Measurements from ENCODE around the gene CLK2. TPM values are rescaled to one million over a fixed set of nuclear protein-coding genes. Genes with fewer than 3 reads are reported as not detected.
"Not testable (repeated sequence)": the region's sequence is repeated elsewhere in the genome, so short reads cannot be mapped to it uniquely, and the experiment has no call there.

CLK2 gene
- total and polyA plus RNA-seq, 4 donors = 8.3 to 28.2 (median 14.8) TPM

DNA sequence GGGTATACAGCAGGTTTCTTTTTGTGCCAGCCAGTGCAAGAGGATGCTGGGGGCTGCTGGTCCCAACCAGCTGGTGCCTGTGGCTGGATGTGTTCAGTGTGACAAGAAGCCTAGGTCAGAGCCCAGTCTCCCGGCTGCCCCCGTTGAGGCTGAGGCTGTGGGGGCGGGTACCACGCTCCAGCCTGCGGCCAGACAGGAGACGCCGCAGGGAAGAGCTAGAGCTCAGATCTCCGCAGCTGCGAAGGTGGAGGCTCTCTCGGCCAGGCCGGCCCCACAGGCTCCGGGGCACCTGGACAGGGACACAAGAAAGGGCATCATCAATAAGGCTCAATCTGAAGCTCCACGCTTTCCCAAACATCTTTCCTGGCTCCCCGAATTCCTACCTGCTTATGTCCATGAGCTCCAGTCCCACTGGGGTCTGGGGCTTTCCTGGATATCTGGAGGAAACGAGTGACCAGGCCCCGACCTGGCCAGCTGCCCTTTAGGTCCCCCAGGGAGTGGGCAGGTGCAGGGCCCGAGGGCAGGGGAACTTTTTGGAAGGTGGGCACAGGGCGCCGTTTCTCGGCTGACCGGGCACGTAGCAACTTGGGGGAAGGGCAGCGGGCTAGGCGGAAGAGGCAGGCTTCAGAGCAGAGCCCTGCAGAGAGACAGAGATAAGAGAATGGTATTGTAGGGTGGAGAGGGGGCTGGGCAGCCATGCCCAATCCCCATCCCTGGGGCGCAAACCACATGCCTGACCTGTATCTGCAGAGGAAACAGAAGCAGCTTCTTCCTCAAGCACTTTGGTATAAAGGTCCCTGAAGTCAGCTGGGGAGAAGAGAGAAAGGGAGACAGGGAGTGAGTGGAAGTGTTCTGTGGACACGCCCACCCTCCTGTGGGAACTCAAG is 25.4 kb downstream of the CLK2 start (continued):
- TF ChIP-seq, protein P1, sequence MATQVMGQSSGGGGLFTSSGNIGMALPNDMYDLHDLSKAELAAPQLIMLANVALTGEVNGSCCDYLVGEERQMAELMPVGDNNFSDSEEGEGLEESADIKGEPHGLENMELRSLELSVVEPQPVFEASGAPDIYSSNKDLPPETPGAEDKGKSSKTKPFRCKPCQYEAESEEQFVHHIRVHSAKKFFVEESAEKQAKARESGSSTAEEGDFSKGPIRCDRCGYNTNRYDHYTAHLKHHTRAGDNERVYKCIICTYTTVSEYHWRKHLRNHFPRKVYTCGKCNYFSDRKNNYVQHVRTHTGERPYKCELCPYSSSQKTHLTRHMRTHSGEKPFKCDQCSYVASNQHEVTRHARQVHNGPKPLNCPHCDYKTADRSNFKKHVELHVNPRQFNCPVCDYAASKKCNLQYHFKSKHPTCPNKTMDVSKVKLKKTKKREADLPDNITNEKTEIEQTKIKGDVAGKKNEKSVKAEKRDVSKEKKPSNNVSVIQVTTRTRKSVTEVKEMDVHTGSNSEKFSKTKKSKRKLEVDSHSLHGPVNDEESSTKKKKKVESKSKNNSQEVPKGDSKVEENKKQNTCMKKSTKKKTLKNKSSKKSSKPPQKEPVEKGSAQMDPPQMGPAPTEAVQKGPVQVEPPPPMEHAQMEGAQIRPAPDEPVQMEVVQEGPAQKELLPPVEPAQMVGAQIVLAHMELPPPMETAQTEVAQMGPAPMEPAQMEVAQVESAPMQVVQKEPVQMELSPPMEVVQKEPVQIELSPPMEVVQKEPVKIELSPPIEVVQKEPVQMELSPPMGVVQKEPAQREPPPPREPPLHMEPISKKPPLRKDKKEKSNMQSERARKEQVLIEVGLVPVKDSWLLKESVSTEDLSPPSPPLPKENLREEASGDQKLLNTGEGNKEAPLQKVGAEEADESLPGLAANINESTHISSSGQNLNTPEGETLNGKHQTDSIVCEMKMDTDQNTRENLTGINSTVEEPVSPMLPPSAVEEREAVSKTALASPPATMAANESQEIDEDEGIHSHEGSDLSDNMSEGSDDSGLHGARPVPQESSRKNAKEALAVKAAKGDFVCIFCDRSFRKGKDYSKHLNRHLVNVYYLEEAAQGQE (IDR thresholded peaks at IDR 0.05) = no peak
- no peak for TF ChIP-seq RAD21 (IDR thresholded peaks at IDR 0.05)
- TF ChIP-seq NR2F2 (IDR thresholded peaks at IDR 0.05) = no peak
- TF ChIP-seq, protein P2, sequence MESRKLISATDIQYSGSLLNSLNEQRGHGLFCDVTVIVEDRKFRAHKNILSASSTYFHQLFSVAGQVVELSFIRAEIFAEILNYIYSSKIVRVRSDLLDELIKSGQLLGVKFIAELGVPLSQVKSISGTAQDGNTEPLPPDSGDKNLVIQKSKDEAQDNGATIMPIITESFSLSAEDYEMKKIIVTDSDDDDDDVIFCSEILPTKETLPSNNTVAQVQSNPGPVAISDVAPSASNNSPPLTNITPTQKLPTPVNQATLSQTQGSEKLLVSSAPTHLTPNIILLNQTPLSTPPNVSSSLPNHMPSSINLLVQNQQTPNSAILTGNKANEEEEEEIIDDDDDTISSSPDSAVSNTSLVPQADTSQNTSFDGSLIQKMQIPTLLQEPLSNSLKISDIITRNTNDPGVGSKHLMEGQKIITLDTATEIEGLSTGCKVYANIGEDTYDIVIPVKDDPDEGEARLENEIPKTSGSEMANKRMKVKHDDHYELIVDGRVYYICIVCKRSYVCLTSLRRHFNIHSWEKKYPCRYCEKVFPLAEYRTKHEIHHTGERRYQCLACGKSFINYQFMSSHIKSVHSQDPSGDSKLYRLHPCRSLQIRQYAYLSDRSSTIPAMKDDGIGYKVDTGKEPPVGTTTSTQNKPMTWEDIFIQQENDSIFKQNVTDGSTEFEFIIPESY (IDR thresholded peaks at IDR 0.05) = no peak

DNA sequence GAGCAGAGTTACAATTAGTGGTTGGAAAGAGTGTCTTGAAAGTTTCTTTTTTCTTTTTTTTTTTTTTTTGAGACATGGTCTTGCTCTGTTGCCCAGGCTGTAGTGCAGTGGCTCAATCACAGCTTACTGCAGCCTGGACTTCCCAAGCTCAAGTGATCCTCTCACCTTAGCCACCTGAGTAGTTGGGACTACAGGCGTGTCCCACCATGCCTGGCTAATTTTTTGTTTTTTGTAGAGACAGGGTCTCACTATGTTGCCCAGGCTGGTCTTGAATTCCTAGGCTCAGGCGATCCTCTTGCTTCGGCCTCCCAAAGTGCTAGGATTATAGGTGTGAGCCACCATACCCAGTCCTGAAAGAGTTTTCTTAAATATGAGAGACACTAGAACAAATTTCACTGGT is 26.5 kb downstream of the CLK2 start:
- not testable (repeated sequence) for H3K36me3 ChIP-seq (ENCODE audit: control insufficient read depth in 4 of 4, insufficient read depth in 3 of 4, low read depth in 1 of 4, low read length in 3 of 4); H3K27me3 ChIP-seq (ENCODE audit: control insufficient read depth in 4 of 4, insufficient read depth in 4 of 4, low read length in 3 of 4); H3K9ac ChIP-seq (ENCODE audit: low read depth in 1 of 2, low read length in 2 of 2); H3K9me3 ChIP-seq (ENCODE audit: control insufficient read depth in 4 of 4, low read length in 3 of 4); H3K27ac ChIP-seq (ENCODE audit: low read depth in 1 of 2, low read length in 2 of 2); DNase-seq (ENCODE audit: low spot score); H3K4me3 ChIP-seq (ENCODE audit: low read depth in 1 of 3, low read length in 3 of 3)
- 97% methylated on average over 3 of the region's 3 CpGs for WGBS
- peaks cover 0 to 27% (median 19%) of the 10 kb centered on the region in 4 donors for H3K4me1 ChIP-seq (ENCODE audit: control insufficient read depth in 4 of 4, insufficient read depth in 4 of 4, low read length in 3 of 4)

DNA sequence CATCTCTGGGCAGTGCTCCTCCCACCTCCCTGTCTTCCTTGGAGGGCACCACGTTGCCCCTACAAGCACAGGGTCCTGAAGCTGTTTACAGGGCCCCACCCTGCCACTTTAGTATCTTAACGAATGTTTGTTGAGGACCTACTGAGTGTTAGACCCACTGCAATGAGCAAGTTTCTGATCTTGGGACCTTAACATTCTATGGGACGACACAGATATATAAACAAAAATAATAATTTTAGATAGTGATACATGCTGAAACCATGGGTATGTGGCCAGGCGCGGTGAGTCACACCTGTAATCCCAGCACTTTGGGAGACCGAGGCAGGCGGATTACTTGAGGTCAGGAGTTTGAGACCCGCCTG is 28.2 kb downstream of the CLK2 start:
- Histone ChIP-seq H3K36me3 (ENCODE audit: control insufficient read depth in 4 of 4, insufficient read depth in 3 of 4, low read depth in 1 of 4, low read length in 3 of 4) (peaks cover 0 to 1% (median 0%) of the 10 kb centered on the region in 4 donors), H3K4me3 (ENCODE audit: low read depth in 1 of 3, low read length in 3 of 3) (peak overlapping the region; percentile 70 to 96 (median 82)), H3K9me3 (ENCODE audit: control insufficient read depth in 4 of 4, low read length in 3 of 4) (no peaks in the 10 kb centered on the region), H3K27me3 (ENCODE audit: control insufficient read depth in 4 of 4, insufficient read depth in 4 of 4, low read length in 3 of 4) (no peaks in the 10 kb centered on the region), H3K27ac (ENCODE audit: low read depth in 1 of 2, low read length in 2 of 2) (peak overlapping the region; percentile 89 to 91), H3K4me1 (ENCODE audit: control insufficient read depth in 4 of 4, insufficient read depth in 4 of 4, low read length in 3 of 4) (peaks cover 1 to 27% (median 21%) of the 10 kb centered on the region in 4 donors), H3K9ac (ENCODE audit: low read depth in 1 of 2, low read length in 2 of 2) (peak overlapping the region in 1 of 2 donors; percentile 36)
- TF ChIP-seq HNF4A (conservative IDR thresholded peaks at IDR 0.05) = no peak
- TF ChIP-seq HNF4G (IDR thresholded peaks at IDR 0.05) = no peak
- TF ChIP-seq, protein P3, sequence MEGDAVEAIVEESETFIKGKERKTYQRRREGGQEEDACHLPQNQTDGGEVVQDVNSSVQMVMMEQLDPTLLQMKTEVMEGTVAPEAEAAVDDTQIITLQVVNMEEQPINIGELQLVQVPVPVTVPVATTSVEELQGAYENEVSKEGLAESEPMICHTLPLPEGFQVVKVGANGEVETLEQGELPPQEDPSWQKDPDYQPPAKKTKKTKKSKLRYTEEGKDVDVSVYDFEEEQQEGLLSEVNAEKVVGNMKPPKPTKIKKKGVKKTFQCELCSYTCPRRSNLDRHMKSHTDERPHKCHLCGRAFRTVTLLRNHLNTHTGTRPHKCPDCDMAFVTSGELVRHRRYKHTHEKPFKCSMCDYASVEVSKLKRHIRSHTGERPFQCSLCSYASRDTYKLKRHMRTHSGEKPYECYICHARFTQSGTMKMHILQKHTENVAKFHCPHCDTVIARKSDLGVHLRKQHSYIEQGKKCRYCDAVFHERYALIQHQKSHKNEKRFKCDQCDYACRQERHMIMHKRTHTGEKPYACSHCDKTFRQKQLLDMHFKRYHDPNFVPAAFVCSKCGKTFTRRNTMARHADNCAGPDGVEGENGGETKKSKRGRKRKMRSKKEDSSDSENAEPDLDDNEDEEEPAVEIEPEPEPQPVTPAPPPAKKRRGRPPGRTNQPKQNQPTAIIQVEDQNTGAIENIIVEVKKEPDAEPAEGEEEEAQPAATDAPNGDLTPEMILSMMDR (IDR thresholded peaks at IDR 0.05; ENCODE audit: low read depth, low read length, missing input control) = no peak
- TF ChIP-seq JUND (IDR thresholded peaks at IDR 0.05) = no peak
- TF ChIP-seq, protein P4, sequence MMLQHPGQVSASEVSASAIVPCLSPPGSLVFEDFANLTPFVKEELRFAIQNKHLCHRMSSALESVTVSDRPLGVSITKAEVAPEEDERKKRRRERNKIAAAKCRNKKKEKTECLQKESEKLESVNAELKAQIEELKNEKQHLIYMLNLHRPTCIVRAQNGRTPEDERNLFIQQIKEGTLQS (IDR thresholded peaks at IDR 0.05) = no peak
- no peak for TF ChIP-seq FOXA2 (IDR thresholded peaks at IDR 0.05)
- TF ChIP-seq SP1 (IDR thresholded peaks at IDR 0.05) = no peak
- TF ChIP-seq GABPA (IDR thresholded peaks at IDR 0.05 in 1 of 2, conservative IDR thresholded peaks at IDR 0.05 in 1 of 2) = no peak
- TF ChIP-seq, protein P5, sequence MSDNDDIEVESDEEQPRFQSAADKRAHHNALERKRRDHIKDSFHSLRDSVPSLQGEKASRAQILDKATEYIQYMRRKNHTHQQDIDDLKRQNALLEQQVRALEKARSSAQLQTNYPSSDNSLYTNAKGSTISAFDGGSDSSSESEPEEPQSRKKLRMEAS (IDR thresholded peaks at IDR 0.05) = no peak
- no peak for DNase-seq (ENCODE audit: low spot score)
- 70% methylated on average over 8 of the region's 8 CpGs for WGBS
